Prostate gland (tissue), 2 donors: Measurements from ENCODE around the gene DUSP18.

Experiments
- CTCF ChIP-seq, 4 experiments: fragments of 200-600 bp in 2 of 4; fragments of 450-650 bp in 2 of 4; sonication (generic) in 2 of 4; IDR thresholded peaks; 1 replicate in 3 of 4; 2 replicates in 1 of 4; pipeline ENCODE4 v1.5.1; 2016 to 2019; ENCODE audit warnings: antibody characterized with exemption in 4 of 4, mild to moderate bottlenecking in 2 of 4, moderate library complexity in 2 of 4
- POLR2A ChIP-seq: fragments of 450-650 bp; IDR thresholded peaks from one replicate; pipeline ENCODE4 v1.6.1; 2016; ENCODE audit warnings: antibody characterized with exemption, mild to moderate bottlenecking

GRCh38 chr22:30627471-30627870, 40.2 kb downstream of the DUSP18 start:
- no peak for TF ChIP-seq CTCF (IDR thresholded peaks at IDR 0.05)
- TF ChIP-seq POLR2A, result no peak
